Measurements from ENCODE around the gene PSMG3.

- no peak for TF ChIP-seq CEBPB (IDR thresholded peaks at IDR 0.05)
- TF ChIP-seq JUNB (IDR thresholded peaks at IDR 0.05) = no peak
- no peak for TF ChIP-seq MAFK (IDR thresholded peaks at IDR 0.05; ENCODE audit: partially characterized antibody)
Measured at GRCh38 chr7:1531979-1532455, 37.8 kb downstream of the PSMG3 start.
